ENCODE results near the gene EHD2. TPM values are rescaled to one million over a fixed set of nuclear protein-coding genes. Genes with fewer than 3 reads are reported as not detected.
A peak's percentile ranks its signal among the peaks of the same experiment; 100 is the strongest.

EHD2 gene
- total and polyA plus RNA-seq, 2 of the 4 experiments (the other 2 are of a cell fraction) = 35.3 to 181 TPM

GRCh38 chr19:47711652-47712242 is 1.5 kb upstream of the EHD2 start (continued):
- no peak for TF ChIP-seq USF2 (IDR thresholded peaks at IDR 0.05; ENCODE audit: low read depth, low read length)
- TF ChIP-seq SMC3 (IDR thresholded peaks at IDR 0.05; ENCODE audit: low read depth, low read length) = no peak
- TF ChIP-seq MXI1 (IDR thresholded peaks at IDR 0.05; ENCODE audit: borderline replicate concordance, low read depth, low read length) = no peak

- Histone ChIP-seq H2AK5ac (ENCODE audit: low read depth, low read length) (peak overlapping the region; percentile 98), H3K27ac (ENCODE audit: insufficient read depth, low read length) (peak overlapping the region; percentile 98), H3K9me3 (ENCODE audit: control insufficient read depth, insufficient read depth, low read length) (no peaks in the 10 kb centered on the region), H3K27me3 (ENCODE audit: control insufficient read depth, insufficient read depth, low read length) (no peaks in the 10 kb centered on the region), H3K18ac (ENCODE audit: low read depth, low read length) (peak overlapping the region; percentile 94), H3K4me3 (ENCODE audit: insufficient read depth, low read depth, low read length) (peak overlapping the region; percentile 90), H3K14ac (replicated peaks; ENCODE audit: low read depth, low read length) (peak overlapping the region; percentile 100), H3K56ac (ENCODE audit: extremely low read depth, insufficient read depth, low read length) (peak overlapping the region; percentile 91; the same call in 1 of the 2 replicates), H3K9ac (ENCODE audit: low read depth, low read length) (peak overlapping the region; percentile 100), H4K91ac (ENCODE audit: insufficient read depth, low read depth, low read length) (peak overlapping the region; percentile 99), H2AK9ac (replicated peaks; ENCODE audit: low read depth, low read length, poor library complexity) (peak overlapping the region; percentile 100), H3K4me2 (ENCODE audit: low read depth, low read length) (peak overlapping the region; percentile 92), H2BK5ac (ENCODE audit: low read depth, low read length, poor library complexity, severe bottlenecking) (peak overlapping the region; percentile 97), H3K9me1 (ENCODE audit: insufficient read depth, low read length) (peaks cover 14% of the 10 kb centered on the region), H3K36me3 (ENCODE audit: control insufficient read depth, insufficient read depth, low read length) (peaks cover 29% of the 10 kb centered on the region), H3K4me1 (ENCODE audit: control insufficient read depth, insufficient read depth, low read length) (peaks cover 16% of the 10 kb centered on the region), H3K79me1 (ENCODE audit: low read depth in 1 of 2, low read length in 2 of 2) (peaks cover 0 to 43% of the 10 kb centered on the region in 2 experiments; a peak in 3 of 4 replicates), H2BK20ac (ENCODE audit: low read depth, low read length) (0 out of 2 replicates have a peak overlapping the region, but pooled peaks have one; percentile 20), H3K4ac (ENCODE audit: low read depth, low read length) (peak overlapping the region; percentile 100), H4K5ac (ENCODE audit: low read depth, low read length) (peak overlapping the region; percentile 88), H3K23ac (ENCODE audit: low read depth, low read length) (peak overlapping the region; percentile 100), H2AFZ (replicated peaks; ENCODE audit: low read length, poor library complexity) (peak overlapping the region; percentile 90), H4K20me1 (ENCODE audit: insufficient read depth, low read length) (peaks cover 38% of the 10 kb centered on the region), H4K8ac (ENCODE audit: low read depth in 2 of 2, low read length in 2 of 2) (peak overlapping the region; percentile 89 to 97; a peak in 2 of 4 replicates), H2BK15ac (ENCODE audit: low read depth, low read length) (no peak overlapping the region), H2BK120ac (ENCODE audit: low read depth, low read length) (peak overlapping the region; percentile 95; the same call in 1 of the 2 replicates)
- in situ Hi-C loops (cut with MboI; ENCODE audit: low sequenced_read_pairs) (loop anchor here (5.0 to 25.0 kb wide), 2 partner anchors 33 to 427 kb away; partner anchors contain the start of gene NOP53), dilution Hi-C loops (cut with HindIII; ENCODE audit: low sequenced_read_pairs, unreplicated experiment) (no loop called here), intact Hi-C loops (cut with micrococcal nuclease) (no loop called here)
- ChIA-PET POLR2A (ENCODE audit: unreplicated experiment) (interaction anchor here (1.2 kb wide), 1 partner anchor 8 kb away, joined by 3 read pairs; no protein-coding TSS in a partner anchor), CTCF (interaction anchor here (3.0 kb wide), 1 partner anchor 29 kb away, joined by 16 read pairs; no protein-coding TSS in a partner anchor)
- no peak for DNase-seq
- no TSS peak for BruUV-seq (replicated peaks)
- ATAC-seq (ENCODE audit: low read depth) = no peak
- no CpG with 5 or more reads among the region's 4 CpGs for WGBS, 2 experiments (ENCODE audit: extremely low coverage in 2 of 2, insufficient read length in 1 of 2)
- TF ChIP-seq MAFK (IDR thresholded peaks at IDR 0.05; ENCODE audit: low read depth, low read length) (no peak), BHLHE40 (IDR thresholded peaks at IDR 0.05; ENCODE audit: low read depth, low read length) (no peak), CHD1 (IDR thresholded peaks at IDR 0.05; ENCODE audit: low read depth, low read length) (no peak), MXI1 (IDR thresholded peaks at IDR 0.05; ENCODE audit: borderline replicate concordance, low read depth, low read length) (no peak), NFE2L2 (IDR thresholded peaks at IDR 0.05; ENCODE audit: low read depth, low read length) (no peak), CEBPB (IDR thresholded peaks at IDR 0.05; ENCODE audit: low read depth, low read length) (no peak), FOS (IDR thresholded peaks at IDR 0.05; ENCODE audit: low read depth, low read length) (no peak), POLR2A (IDR thresholded peaks at IDR 0.05; ENCODE audit: low read depth, low read length) (no peak), RAD21 (IDR thresholded peaks at IDR 0.05; ENCODE audit: low read length) (no peak), MAZ (IDR thresholded peaks at IDR 0.05; ENCODE audit: borderline replicate concordance, low read depth, low read length) (no peak), CTCF (conservative IDR thresholded peaks at IDR 0.05; ENCODE audit: low read depth, low read length) (no peak)
These were observed 1.1 kb downstream of the EHD2 start for GRCh38 chr19:47714339-47714738.

All from IMR-90 (cell line).